HEK293T (cell line): ENCODE results near the gene APOL3.
"Not testable (repeated sequence)": the region's sequence is repeated elsewhere in the genome, so short reads cannot be mapped to it uniquely, and the experiment has no call there.

ENCODE experiments used
- CTCF ChIA-PET: fragments of 350-600 bp; formaldehyde crosslinking; extraction: SDS; loops from one replicate; lab custom pipeline; 2021; ENCODE audit warnings: antibody characterized with exemption, inconsistent platforms; lab: Yijun Ruan, JAX
- POLR2A ChIA-PET: fragments of 350-600 bp; formaldehyde crosslinking; extraction: SDS; loops from one replicate; lab custom pipeline; 2020; ENCODE audit warnings: antibody characterized with exemption, inconsistent platforms; lab: Yijun Ruan, JAX
- DNase-seq: peaks from one replicate; pipeline ENCODE4 v3.0.0; 2012; ENCODE audit warnings: mixed read lengths; ENCODE audit errors: extremely low spot score
- ARNT ChIP-seq: fragments of 450-650 bp; IDR thresholded peaks from 2 replicates; pipeline ENCODE4 v1.6.1; 2017; ENCODE audit warnings: mild to moderate bottlenecking
- BHLHE40 ChIP-seq: fragments of 450-650 bp; IDR thresholded peaks from 2 replicates; pipeline ENCODE4 v1.6.1; 2016; ENCODE audit warnings: mild to moderate bottlenecking, moderate library complexity, borderline replicate concordance
- CTBP1 ChIP-seq: fragments of 450-650 bp; IDR thresholded peaks from 2 replicates; pipeline ENCODE4 v1.6.1; 2016; ENCODE audit warnings: borderline replicate concordance
- ELF4 ChIP-seq: fragments of 450-650 bp; IDR thresholded peaks from 2 replicates; pipeline ENCODE4 v1.6.1; 2017; ENCODE audit warnings: antibody characterized with exemption
- FOXA1 ChIP-seq: fragments of 450-650 bp; IDR thresholded peaks from 2 replicates; pipeline ENCODE4 v1.6.1; 2016; ENCODE audit warnings: mild to moderate bottlenecking
- FOXK2 ChIP-seq: fragments of 450-650 bp; IDR thresholded peaks from 2 replicates; pipeline ENCODE4 v1.6.1; 2016; ENCODE audit warnings: mild to moderate bottlenecking
- FOXM1 ChIP-seq: fragments of 450-650 bp; IDR thresholded peaks from 2 replicates; pipeline ENCODE4 v1.6.1; 2017; ENCODE audit warnings: mild to moderate bottlenecking, borderline replicate concordance
- HDGF ChIP-seq: fragments of 450-650 bp; IDR thresholded peaks from 2 replicates; pipeline ENCODE4 v1.6.1; 2017; ENCODE audit warnings: antibody characterized with exemption, borderline replicate concordance
- L3MBTL2 ChIP-seq: fragments of 450-650 bp; conservative IDR thresholded peaks from 2 replicates; pipeline ENCODE4 v1.6.1; 2016; ENCODE audit warnings: mild to moderate bottlenecking
- NFRKB ChIP-seq: fragments of 450-650 bp; IDR thresholded peaks from 2 replicates; pipeline ENCODE4 v1.6.1; 2016; ENCODE audit warnings: mild to moderate bottlenecking, moderate library complexity
- SP1 ChIP-seq: fragments of 450-650 bp; IDR thresholded peaks from 2 replicates; pipeline ENCODE4 v1.6.1; 2017
- SUZ12 ChIP-seq: fragments of 450-650 bp; IDR thresholded peaks from 2 replicates; pipeline ENCODE4 v1.6.1; 2016; ENCODE audit warnings: mild to moderate bottlenecking
- TARDBP ChIP-seq: fragments of 450-650 bp; IDR thresholded peaks from 2 replicates; pipeline ENCODE4 v1.6.1; 2016
- ZNF384 ChIP-seq: fragments of 450-650 bp; IDR thresholded peaks from 2 replicates; pipeline ENCODE4 v1.6.1; 2016
- TF ChIP-seq, protein P1 (sequence below): fragments of 450-650 bp; IDR thresholded peaks from 2 replicates; pipeline ENCODE4 v1.6.1; 2016

Gene APOL3

DNA sequence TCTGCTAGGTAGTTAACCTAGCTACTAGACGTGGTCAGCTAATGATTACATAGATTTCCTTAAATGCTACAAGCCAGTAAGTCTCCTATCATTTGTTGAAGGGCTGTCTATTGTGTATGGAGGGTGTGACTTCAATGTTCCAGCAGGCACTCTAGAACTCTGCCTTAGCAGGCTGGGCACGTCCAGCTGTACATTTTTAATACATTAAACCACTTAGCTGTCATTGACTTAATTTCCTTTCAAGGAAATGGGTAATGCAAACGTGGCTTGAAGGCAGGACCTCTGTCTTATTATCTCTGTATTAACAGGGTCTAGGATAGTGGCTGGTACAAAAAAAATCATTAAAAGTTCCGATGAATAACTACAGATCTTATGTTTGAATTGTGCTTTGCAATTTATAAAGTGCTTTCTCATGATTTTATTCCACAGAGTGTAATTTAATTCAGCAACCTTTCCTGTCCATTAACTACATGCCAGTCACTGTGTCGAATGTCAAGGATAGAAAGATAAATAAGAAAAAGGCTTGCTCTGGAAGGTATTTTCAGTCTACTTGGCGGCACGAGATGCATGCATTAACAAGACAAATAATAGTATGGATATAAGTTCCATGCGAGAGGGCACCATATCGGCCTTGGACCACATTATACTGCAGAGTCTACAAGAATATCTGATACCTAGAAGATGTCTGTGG, 60.3 kb downstream of the APOL3 start:
- TF ChIP-seq FOXK2 (no peak), BHLHE40 (no peak), ELF4 (no peak), FOXM1 (no peak), ZNF384 (no peak), ARNT (no peak), L3MBTL2 (no peak), TARDBP (no peak), NFRKB (no peak), FOXA1 (no peak), SP1 (no peak), CTBP1 (no peak), SUZ12 (no peak)
- TF ChIP-seq, protein P1, sequence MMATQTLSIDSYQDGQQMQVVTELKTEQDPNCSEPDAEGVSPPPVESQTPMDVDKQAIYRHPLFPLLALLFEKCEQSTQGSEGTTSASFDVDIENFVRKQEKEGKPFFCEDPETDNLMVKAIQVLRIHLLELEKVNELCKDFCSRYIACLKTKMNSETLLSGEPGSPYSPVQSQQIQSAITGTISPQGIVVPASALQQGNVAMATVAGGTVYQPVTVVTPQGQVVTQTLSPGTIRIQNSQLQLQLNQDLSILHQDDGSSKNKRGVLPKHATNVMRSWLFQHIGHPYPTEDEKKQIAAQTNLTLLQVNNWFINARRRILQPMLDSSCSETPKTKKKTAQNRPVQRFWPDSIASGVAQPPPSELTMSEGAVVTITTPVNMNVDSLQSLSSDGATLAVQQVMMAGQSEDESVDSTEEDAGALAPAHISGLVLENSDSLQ = no peak
- ChIA-PET POLR2A (no interaction called here), CTCF (no interaction called here)
- no peak for DNase-seq

DNA sequence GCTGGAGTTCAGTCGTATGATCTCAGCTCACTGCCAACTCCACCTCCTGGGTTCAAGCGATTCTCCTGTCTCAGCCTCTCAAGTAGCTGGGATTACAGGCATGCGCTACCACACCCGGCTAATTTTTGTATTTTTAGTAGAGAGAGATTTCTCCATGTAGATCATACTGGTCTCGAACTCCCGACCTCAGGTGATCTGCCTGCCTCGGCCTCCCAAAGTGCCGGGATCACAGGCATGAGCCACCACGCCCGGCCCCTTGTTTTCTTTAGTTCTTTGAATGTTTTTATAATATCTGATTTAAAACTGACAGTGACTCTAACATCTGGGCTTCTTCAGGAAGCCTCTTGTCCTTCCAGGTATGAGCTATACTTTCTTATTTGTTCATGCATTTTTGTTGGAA, 61.0 kb downstream of the APOL3 start:
- POLR2A ChIA-PET, DNase-seq: not testable (repeated sequence)
- CTCF ChIA-PET = interaction anchor here (0.9 kb wide), 1 partner anchor 33 kb away, joined by 3 read pairs; no protein-coding TSS in a partner anchor

DNA sequence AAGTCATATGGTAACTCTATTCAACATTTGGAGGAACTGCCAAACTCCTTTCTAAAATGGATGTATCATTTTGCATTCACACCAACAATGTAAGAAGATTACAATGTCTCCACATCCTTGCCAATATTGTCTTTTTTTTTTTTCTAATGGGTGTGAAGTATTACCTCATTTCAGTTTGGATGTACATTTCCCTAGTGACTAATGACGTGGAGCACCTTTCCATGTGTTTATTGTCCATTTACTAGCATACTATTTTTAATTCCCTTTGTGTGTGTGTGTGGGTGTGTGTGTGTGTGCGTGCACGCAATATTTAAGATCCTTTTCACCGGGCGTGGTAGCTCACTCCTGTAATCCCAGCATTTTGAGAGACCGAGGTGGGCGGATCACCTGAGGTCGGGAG, 62.7 kb downstream of the APOL3 start:
- POLR2A ChIA-PET = no interaction called here
- TF ChIP-seq ZNF384 (no peak), HDGF (no peak), ARNT (no peak), CTBP1 (no peak), FOXM1 (no peak), SUZ12 (no peak)
- CTCF ChIA-PET = no interaction called here

DNA sequence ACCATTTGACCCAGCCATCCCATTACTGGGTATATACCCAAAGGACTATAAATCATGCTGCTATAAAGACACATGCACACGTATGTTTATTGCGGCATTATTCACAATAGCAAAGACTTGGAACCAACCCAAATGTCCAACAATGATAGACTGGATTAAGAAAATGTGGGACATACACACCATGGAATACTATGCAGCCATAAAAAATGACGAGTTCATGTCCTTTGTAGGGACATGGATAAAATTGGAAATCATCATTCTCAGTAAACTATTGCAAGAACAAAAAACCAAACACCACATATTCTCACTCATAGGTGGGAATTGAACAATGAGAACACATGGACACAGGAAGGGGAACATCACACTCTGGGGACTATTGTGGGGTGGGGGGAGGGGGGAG, 69.8 kb downstream of the APOL3 start:
- CTCF ChIA-PET, DNase-seq: not testable (repeated sequence)
- POLR2A ChIA-PET = interaction anchor here (1.4 kb wide), 1 partner anchor 25 kb away, joined by 3 read pairs; no protein-coding TSS in a partner anchor

More for the DNA sequence above, 62.7 kb downstream of the APOL3 start:
- no peak for DNase-seq
